HG03025 (cell line): Measurements from ENCODE around the gene PRDM16.

Experiments used
- ATAC-seq: cut with Tn5 transposase; IDR thresholded peaks from one replicate; pipeline ENCODE4 v1.9.1; 2021; ENCODE audit warnings: mild to moderate bottlenecking, moderate library complexity; ENCODE audit not compliant: unreplicated experiment, low FRiP score

Gene PRDM16

DNA sequence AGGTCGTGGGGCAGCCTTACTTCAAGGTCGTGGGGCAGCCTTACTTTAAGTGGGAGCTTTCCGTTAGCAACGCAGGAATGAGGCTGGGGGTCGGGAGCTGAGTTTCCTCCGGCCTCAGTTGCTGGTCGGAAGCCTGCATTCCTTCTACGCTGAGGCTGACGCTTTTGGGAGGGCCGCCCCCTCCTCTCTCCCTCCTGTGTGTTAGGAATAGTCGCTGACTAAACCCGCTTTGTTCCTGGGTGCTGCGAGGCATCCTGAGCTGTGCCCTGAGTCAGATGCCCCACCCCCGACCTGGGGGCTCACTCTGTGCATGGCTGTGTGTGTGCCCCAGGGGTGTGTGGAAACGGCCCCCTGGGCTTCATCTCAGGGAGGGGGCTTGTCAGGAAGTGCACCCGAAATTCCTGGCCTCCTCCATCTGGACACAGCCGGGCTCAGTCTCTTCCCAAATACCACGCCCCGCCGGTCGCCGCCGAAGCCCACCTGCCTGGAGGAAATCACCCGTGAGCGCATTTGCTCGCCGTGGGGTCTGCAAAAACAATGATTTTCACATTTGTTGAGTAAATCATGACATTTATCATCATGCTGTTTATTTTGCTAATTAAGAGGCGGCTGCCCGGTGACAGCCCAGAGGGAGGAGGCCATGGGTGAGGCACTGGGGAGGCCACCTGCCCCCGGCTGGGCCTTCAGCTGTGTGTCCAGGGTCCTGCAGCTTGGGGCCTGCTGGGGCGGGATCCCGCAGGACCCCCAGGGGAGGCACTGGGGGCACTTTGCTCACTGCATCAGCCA is 121.4 kb downstream of the PRDM16 start:
- ATAC-seq, result no peak

GRCh38 chr1:3192361-3192760 is 123.4 kb downstream of the PRDM16 start:
- no peak for ATAC-seq

GRCh38 chr1:3192825-3193224 is 123.8 kb downstream of the PRDM16 start:
- ATAC-seq, result no peak

- no peak for ATAC-seq
These were observed 124.8 kb downstream of the PRDM16 start for GRCh38 chr1:3193811-3194210.

DNA sequence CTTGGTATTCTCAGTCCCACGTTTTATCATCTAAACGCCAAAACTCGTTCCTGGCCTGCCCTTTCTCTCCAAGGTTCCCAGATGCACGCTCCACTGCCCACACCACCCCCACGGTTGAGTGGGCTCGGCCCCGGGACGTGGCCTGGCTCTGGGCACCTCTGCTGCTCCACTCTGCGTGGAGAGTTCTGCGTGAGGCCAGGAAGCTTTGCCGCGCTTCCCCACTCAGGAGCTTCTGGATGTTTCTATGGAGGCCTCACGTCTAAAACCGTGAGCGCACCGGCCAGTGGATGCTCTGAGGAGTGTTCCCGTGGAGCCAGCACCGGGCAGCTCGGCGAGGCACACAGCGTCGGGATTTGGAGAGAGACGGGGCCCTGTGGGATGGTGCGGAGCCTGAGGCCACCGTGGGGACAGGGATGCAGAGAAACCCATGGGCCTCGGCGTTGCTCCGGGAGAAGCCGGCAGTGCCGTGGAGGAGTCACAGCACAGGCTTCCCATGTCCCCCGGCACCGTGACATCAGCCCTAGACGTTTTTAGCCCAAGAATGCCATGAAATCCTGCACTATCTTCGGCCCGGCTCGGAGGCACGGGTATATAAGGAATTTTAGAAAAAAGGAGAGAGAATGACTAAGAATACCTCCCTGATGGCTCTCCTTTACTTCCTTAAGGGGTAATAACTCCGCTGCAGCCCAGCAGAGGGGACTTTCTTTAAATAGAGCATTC is 125.9 kb downstream of the PRDM16 start:
- no peak for ATAC-seq

GRCh38 chr1:3195480-3195815 is 126.4 kb downstream of the PRDM16 start:
- ATAC-seq, result no peak

DNA sequence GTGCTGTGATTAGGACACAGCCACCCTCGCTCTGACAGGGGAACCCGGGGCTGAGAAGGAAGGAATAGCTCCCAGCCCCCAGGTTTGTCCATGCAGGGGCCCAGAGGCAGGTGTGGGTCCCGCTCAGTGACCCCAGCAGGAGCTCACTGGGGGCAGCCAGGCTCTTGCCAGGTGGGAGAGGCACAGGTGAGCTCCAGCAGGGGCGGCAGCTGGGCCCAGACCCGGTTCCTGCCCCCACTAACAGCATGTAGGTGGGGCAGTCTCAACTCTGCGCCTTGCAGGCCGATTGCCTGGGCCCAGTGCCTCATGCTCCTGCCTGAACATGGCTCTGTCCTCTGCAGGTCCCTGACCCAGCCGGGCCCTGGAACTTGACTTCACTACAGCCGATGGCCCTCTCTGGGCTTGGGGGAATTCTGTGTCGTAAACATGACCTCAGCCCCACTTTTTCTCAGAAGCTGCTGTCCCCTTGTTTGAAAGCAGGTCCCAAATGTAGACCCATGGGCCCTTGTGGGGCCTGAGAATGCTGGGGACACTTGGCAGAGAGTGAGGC is 127.0 kb downstream of the PRDM16 start:
- no peak for ATAC-seq

DNA sequence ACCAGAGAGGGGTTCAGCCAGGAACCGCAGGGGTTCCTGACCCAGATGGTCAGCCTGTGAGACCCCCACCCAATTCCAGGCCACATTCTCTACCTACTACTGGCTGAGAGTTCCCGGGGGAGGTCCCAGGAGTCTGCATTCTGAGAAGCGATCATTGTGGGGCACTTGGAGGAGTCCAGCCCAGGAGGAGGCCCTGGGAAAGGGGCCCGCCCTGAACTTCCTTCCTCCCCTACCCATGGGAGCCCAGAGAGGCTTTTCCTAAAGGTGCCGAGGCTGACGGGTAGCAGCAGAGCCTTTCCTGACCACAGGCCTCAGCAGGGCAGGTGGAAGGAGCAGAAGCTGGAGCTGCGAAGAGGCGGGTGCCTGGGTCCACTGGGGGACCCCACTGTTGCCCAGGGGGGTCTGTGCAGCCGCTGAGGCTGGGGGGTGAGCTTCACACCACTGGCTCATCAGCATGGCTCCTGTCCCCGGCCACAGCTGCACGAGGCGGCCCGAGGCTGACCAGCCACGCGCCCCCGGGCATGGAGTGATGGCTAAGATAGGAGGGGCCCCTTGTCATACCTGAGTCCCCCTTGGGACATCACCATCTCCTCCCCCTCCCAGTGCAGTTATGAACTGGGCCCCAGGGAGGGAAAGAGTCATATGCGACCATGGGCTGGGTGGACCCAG is 127.7 kb downstream of the PRDM16 start:
- ATAC-seq, result no peak

DNA sequence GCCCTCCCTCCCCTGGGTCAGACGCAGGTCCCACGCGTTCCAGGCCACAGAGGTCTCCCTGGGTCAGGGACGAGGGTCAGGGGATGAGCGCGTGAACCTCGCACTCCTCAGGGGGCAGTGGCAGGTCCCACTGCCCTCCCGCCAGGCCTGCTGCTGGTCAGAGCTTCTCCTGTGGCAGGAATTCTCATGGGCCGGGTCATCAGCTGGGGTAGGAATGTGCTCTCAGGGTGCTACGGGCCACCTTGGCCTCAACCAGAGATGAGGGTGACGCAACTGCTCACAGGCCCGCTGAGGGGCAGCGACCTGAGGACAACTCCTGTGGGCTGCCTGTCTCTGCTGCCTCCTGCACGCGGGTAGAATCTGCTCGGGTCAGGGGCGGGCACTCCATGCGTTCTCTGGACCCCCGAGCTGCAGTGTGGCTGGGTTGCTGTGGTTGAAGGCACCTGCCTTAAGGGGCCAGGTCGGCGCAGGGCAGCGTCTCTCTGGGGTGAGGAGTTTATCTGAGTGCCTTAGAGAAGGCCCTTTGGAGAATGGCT is 128.8 kb downstream of the PRDM16 start:
- no peak for ATAC-seq

DNA sequence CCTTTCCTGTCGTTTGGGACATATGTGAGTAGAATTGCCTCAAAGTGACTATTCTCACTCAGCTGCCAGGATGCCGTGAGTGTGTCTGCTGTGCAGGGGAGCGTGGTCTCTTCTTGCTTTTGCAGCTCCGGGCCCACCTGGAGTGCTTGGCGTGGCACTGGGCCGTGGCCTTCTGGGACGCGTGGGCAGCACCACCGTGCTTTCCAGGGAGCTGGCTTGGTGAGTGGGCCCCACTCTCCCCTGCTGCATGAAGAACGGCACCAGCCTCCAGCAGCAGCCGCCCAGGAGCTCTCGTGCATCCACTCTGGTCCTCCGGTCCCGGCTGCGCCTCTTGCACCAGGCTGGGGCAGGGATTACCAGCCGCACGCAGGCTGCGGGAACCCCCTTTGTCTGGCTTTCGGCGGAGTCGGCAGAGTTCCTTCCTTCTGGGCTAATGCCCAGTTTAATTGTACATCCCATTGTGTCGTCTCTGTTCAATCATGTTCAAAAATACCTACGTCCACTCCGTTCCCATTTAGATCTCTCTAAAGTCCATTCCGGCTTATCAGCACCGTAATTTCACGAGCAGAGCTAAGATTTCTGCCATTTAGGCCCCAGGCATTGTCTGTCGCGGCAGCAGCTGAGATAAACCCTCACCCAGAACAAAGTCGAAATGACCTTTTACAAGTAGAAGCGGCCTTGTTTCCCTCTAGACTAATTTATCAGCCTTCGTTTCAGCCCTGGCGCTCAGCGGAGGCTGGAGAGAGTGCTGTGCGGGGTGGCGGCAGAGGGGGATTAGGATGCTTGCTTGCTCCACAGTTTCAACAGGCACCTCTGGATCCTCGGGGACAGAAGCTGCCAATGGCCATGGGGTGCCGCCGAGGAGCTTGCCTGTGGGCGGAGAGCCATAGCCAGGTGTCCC is 129.6 kb downstream of the PRDM16 start:
- ATAC-seq, result no peak

DNA sequence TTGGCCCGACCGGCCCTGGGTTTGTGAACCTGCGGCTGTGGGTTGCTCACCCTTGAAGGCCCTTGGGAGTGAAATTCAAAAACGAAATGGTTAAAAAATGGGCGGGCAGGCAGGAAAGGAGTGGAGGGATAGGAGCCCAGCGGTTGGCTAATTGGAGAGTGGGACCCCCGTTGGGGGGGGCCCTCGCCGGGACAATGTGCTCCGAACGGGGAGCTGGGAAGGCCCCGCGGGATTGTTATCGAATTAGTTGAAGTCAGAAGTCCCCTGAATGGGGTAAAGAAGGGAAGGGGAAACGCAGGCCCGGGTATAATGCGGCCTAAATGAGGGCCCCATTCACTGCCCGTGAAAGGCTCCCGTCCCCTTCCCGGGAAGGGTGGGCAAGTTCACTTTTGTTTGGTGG is 135.7 kb downstream of the PRDM16 start:
- no peak for ATAC-seq

- ATAC-seq, result no peak
These were observed 136.8 kb downstream of the PRDM16 start for GRCh38 chr1:3205815-3206214.

DNA sequence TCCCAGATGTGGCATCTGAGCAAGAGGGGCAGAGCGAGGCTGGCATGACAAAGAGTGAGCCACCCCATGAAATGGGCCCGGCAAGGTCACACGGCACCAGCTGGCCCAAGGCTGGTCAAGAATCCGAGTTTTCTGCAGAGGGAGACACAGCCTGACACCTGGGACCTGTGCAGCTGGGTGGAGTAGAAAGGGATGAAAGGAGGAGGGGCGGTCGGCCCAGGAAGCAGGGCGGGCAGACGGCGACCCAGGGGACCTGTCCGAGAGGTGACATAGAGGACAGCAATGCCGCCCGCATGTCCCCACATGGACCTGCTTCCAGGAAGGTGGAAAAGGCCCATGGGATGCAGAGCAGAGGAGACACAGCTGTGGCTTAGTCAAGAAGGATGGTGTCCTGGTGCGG is 137.7 kb downstream of the PRDM16 start:
- ATAC-seq, result no peak

- ATAC-seq, result no peak
These were observed 138.3 kb downstream of the PRDM16 start for GRCh38 chr1:3207217-3207848.

DNA sequence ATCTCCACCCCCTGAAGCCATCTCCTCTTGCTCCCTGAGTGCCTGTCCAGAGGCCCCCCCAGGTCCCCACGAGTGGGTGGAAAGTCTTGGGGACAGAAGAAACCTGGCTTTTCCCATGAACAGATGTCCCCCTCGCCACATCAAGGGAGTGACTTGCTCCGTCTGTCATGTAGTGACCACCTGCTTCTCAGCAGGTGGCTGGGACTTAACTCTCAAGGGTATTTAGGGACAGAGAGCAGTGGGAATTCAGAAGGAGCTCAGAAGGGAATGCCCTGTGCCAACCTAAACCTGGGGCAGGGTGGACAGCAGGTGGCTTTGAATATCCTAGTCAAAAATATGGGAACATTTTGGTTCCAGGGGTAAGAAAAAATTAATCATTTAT is 139.8 kb downstream of the PRDM16 start:
- no peak for ATAC-seq

DNA sequence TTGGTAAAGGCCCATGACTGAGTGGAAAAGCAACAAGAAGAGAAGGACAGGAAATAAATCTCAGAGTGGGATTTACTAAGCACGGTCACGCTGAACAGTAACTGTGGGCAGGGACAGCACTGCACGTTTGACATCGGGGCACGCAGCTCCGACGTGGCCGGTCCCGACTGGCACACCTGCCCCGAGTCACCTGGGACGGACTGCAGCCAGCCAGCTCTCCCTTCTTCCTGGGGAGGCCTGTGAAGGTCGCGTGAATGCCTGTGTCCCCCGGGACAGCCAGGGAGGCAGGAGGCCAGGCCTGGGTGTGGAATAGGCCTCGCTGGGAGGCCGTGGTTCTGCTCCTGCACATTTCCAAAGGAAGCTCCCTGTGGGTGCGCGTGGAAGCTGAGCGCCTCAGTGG is 140.2 kb downstream of the PRDM16 start:
- ATAC-seq, result no peak

- ATAC-seq, result no peak
These were observed 142.8 kb downstream of the PRDM16 start for GRCh38 chr1:3211582-3212375.

DNA sequence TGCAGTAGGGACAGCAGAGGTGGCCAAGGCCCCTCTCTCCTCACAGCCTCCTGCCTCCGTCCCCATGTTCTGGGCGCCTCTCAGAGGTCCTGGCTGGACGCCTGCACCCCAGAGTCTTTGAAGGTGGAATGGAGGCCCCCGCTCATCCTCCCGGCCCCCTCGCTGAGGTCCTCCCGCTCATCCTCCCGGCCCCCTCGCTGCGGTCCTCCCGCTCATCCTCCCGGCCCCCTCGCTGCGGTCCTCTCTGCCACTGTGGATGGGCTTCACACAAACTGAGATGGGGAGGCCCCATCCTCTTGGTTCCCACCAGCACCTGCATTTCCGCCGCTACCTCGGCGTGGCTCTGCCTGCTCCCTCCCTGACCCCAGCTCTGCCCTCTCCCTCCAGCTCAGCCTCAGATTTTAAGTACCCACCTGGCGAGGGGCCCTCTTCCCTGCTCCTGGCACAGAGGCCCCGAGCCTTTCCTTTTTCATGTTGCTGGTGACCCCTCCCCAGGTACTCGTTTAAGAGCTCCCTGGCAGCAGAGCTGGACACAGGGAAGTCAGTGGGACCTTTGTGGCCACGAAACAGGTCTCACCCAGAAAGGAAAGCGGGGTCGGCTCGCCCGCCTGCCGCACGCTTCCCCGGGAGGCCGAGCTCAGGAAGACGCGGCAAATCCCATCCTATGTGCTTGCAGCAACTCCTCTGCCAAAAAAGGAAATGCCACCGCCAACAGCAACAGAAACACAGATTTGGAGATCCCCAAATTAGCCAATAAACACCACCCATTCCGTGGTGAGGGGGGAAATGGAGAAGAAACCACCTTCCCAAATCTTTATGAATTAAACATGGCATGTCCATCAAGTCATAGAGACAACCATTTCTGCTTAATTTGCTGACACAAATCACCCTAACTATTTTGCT is 143.7 kb downstream of the PRDM16 start:
- ATAC-seq, result no peak
